Nephron progenitor cell (in vitro differentiated cells): Measurements from ENCODE around the gene TMPRSS15.
A peak's percentile ranks its signal among the peaks of the same experiment; 100 is the strongest.
"Not testable (repeated sequence)": the region's sequence is repeated elsewhere in the genome, so short reads cannot be mapped to it uniquely, and the experiment has no call there.

Experiments
- DNase-seq: peaks from one replicate; pipeline ENCODE4 v3.0.0; 2021
- H3K27ac Mint-ChIP-seq: 2 replicates; pipeline ENCODE4 v1.8.0; 2021; ENCODE audit warnings: mild to moderate bottlenecking, moderate library complexity, mixed read lengths
- H3K27me3 Mint-ChIP-seq: 2 replicates; pipeline ENCODE4 v1.8.0; 2021; ENCODE audit warnings: mild to moderate bottlenecking, low read depth, mixed read lengths; ENCODE audit not compliant: poor library complexity
- H3K36me3 Mint-ChIP-seq: 2 replicates; pipeline ENCODE4 v1.8.0; 2021; ENCODE audit warnings: low read depth, mixed read lengths
- H3K4me1 Mint-ChIP-seq: 2 replicates; pipeline ENCODE4 v1.8.0; 2021; ENCODE audit warnings: mixed read lengths
- H3K4me3 Mint-ChIP-seq: 2 replicates; pipeline ENCODE4 v1.8.0; 2021; ENCODE audit warnings: mild to moderate bottlenecking, moderate library complexity, mixed read lengths
- H3K9me3 Mint-ChIP-seq: 2 replicates; pipeline ENCODE4 v1.8.0; 2021; ENCODE audit warnings: mild to moderate bottlenecking, moderate library complexity, mixed read lengths
- TF ChIP-seq, protein P1 (sequence below): fragments of 200-600 bp; sonication (generic); IDR thresholded peaks from 2 replicates; pipeline ENCODE4 v1.5.0; 2021; ENCODE audit warnings: antibody characterized with exemption

Gene TMPRSS15

DNA sequence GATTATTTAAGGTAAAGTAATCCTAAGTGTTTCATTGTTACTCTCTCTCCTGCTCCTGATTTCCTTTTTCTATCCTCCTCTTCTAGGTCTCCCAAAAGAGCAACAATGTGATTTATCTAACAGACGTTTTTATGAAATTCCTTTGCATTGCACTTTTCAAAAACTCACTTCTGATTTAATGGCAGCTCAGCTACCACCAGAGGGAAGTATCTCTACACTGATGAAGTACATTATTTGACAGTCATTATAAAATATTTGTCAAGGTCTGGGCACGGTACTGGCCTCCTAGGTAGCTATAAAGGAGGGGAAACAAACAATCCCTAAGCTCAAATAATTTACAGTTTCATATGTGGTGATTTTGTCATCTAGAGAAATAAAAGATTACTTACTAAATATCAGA lies 15.6 kb downstream of the TMPRSS15 start:
- no peak for DNase-seq
- TF ChIP-seq, protein P1, sequence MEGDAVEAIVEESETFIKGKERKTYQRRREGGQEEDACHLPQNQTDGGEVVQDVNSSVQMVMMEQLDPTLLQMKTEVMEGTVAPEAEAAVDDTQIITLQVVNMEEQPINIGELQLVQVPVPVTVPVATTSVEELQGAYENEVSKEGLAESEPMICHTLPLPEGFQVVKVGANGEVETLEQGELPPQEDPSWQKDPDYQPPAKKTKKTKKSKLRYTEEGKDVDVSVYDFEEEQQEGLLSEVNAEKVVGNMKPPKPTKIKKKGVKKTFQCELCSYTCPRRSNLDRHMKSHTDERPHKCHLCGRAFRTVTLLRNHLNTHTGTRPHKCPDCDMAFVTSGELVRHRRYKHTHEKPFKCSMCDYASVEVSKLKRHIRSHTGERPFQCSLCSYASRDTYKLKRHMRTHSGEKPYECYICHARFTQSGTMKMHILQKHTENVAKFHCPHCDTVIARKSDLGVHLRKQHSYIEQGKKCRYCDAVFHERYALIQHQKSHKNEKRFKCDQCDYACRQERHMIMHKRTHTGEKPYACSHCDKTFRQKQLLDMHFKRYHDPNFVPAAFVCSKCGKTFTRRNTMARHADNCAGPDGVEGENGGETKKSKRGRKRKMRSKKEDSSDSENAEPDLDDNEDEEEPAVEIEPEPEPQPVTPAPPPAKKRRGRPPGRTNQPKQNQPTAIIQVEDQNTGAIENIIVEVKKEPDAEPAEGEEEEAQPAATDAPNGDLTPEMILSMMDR: no peak
- peaks cover 15% of the 10 kb centered on the region for H3K9me3 Mint-ChIP-seq
- H3K27me3 Mint-ChIP-seq: no peaks in the 10 kb centered on the region
- no peak overlapping the region for H3K4me3 Mint-ChIP-seq
- no peaks in the 10 kb centered on the region for H3K36me3 Mint-ChIP-seq
- no peak overlapping the region for H3K27ac Mint-ChIP-seq
- H3K4me1 Mint-ChIP-seq: no peaks in the 10 kb centered on the region

DNA sequence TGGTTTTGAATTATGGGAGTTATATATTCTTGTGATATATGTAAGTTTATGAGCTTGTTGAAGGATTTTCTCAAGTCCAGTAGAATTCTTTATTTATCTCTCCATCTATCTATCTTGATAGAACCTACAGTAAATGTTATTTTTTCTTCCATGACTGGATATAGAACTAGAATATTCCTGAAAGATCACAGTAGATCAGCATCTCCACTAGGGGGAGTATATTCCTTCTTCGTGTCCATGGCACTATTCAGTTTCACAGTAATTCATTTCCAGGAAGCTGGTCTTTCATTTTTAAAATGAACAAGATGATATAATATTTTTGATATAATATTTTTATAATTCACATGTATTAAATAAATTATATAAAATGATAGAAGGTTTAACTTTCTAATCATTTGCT lies 18.8 kb downstream of the TMPRSS15 start:
- Mint-ChIP-seq H3K36me3 (no peaks in the 10 kb centered on the region), H3K27ac (no peak overlapping the region), H3K9me3 (no peaks in the 10 kb centered on the region), H3K4me3 (no peak overlapping the region), H3K27me3 (no peaks in the 10 kb centered on the region), H3K4me1 (no peaks in the 10 kb centered on the region)
- TF ChIP-seq, protein P1: peak; percentile 66
- DNase-seq: no peak

DNA sequence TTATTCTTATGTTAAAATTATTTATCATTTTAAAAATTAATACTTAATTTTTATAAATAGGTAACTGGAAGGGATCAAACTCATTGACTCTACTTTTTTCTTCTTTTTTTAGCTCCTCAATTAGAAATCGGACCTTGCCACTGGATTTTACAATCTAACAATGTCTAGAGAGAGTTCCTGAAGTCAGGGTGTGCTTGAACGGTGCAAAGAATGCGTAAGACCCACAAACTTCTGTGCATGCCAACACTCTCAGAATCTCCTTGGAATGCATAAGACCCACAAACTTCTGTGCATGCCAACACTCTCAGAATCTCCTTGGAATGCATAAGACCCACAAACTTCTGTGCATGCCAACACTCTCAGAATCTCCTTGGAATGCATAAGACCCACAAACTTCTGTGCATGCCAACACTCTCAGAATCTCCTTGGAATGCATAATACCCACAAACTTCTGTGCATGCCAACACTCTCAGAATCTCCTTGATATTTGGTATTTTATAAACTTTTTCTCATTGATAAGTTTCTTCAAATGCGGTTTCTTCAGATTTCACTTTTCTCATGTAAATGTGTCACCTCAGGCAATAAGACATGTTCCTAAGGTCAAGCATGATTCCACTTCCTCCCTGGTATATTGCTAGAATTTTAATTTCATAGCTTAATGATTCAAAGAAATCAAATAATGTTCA lies 20.5 kb downstream of the TMPRSS15 start:
- DNase-seq, H3K4me1 Mint-ChIP-seq, H3K27me3 Mint-ChIP-seq, H3K27ac Mint-ChIP-seq, H3K4me3 Mint-ChIP-seq, H3K9me3 Mint-ChIP-seq, H3K36me3 Mint-ChIP-seq: not testable (repeated sequence)

DNA sequence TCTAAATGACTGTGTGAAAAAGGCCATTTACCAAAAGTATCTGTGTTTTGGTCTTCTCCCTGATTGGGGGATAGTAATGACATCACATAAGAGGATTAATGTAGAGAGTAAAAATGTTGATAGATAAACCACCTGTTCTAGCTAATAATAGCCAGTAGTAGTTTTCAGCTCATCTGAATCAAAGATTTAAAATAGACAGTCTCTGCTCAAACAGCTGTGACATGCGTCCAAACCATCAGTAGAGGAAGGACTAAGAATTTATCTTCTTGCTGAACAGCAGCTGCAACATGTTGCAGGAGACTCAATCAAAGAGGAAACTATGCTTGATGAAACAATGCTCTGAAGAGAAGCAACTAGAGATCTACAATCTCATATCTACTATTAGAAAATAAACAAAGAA lies 21.4 kb downstream of the TMPRSS15 start:
- H3K36me3 Mint-ChIP-seq: no peaks in the 10 kb centered on the region
- H3K27me3 Mint-ChIP-seq: no peaks in the 10 kb centered on the region
- no peak overlapping the region for H3K27ac Mint-ChIP-seq
- H3K4me3 Mint-ChIP-seq: no peak overlapping the region
- H3K4me1 Mint-ChIP-seq: no peaks in the 10 kb centered on the region
- TF ChIP-seq, protein P1: no peak
- no peak for DNase-seq
- H3K9me3 Mint-ChIP-seq: no peaks in the 10 kb centered on the region

DNA sequence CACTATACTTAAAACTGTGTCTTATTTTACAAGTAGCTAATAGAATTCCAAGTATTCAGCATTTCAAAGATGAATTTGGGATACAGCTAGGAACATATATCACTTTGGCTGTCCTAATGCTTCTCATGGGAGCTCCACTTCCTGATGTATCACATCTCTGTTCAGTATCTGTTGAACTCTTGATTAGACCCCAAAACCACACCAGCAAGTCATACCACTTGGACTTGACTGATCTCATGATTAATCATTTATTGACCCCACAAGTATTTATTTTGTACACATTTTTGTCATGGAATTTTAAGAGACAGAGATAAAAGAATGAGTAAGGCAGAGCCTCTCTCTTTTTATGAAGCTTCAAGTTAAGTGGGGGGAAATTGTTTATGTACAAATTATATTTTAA lies 30.0 kb downstream of the TMPRSS15 start:
- Mint-ChIP-seq H3K36me3 (no peaks in the 10 kb centered on the region), H3K9me3 (no peaks in the 10 kb centered on the region), H3K27ac (no peak overlapping the region), H3K4me1 (no peaks in the 10 kb centered on the region), H3K27me3 (peaks cover 3% of the 10 kb centered on the region), H3K4me3 (no peak overlapping the region)
- DNase-seq: no peak
- TF ChIP-seq, protein P1: no peak

DNA sequence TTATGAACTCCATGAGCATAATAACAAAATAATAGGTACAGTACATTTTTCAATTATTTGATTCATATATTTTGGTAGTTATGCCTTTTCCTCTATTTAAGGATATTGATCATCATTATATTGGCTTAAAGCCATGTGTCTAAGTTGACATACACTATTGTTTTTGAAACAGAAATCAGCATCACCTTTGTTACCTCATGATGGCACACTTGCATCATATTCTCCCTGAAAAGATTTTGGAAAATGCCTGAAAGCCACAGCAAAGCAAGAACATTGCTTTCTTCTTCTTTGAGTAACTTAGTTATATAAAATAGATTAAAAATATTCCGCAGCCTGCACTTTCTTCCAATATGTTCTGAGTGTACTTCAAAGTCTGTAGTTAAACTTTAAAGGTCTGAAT lies 33.3 kb downstream of the TMPRSS15 start:
- H3K36me3 Mint-ChIP-seq: no peaks in the 10 kb centered on the region
- H3K27ac Mint-ChIP-seq: no peak overlapping the region
- no peaks in the 10 kb centered on the region for H3K4me1 Mint-ChIP-seq
- H3K9me3 Mint-ChIP-seq: no peaks in the 10 kb centered on the region
- H3K27me3 Mint-ChIP-seq: peaks cover 6% of the 10 kb centered on the region
- DNase-seq: no peak
- no peak overlapping the region for H3K4me3 Mint-ChIP-seq
- TF ChIP-seq, protein P1: no peak
